Ramos (cell line): ENCODE results near the gene OBI1.

Experiments used
- in situ Hi-C: fragments of 300-500 bp; cut with MboI; formaldehyde crosslinking; loops from one replicate; pipeline ENCODE4 v1.14.3; 2022; ENCODE audit warnings: low sequenced_read_pairs; ENCODE audit not compliant: unreplicated experiment

OBI1 gene

GRCh38 chr13:78606471-78607408 is 52.2 kb downstream of the OBI1 start:
- in situ Hi-C loops = no loop called here

GRCh38 chr13:78604782-78605611 is 54.0 kb downstream of the OBI1 start:
- in situ Hi-C loops = no loop called here

GRCh38 chr13:78603240-78603957 is 55.6 kb downstream of the OBI1 start, which contains the start of gene POU4F1:
TSS of gene POU4F1 (minus strand) at chr13:78603552. CDS start at chr13:78603326, 226 bp downstream.
- in situ Hi-C loops = no loop called here

GRCh38 chr13:78602561-78603239 is 56.3 kb downstream of the OBI1 start:
- in situ Hi-C loops = no loop called here

- in situ Hi-C loops = no loop called here
Measured at GRCh38 chr13:78601874-78602560, 56.9 kb downstream of the OBI1 start.

GRCh38 chr13:78601124-78601873 is 57.7 kb downstream of the OBI1 start:
- in situ Hi-C loops = no loop called here

GRCh38 chr13:78600280-78600883 is 58.6 kb downstream of the OBI1 start:
- in situ Hi-C loops = no loop called here

GRCh38 chr13:78599645-78600279 is 59.2 kb downstream of the OBI1 start:
- in situ Hi-C loops = no loop called here

- in situ Hi-C loops = no loop called here
Measured at GRCh38 chr13:78598966-78599644, 59.9 kb downstream of the OBI1 start.

GRCh38 chr13:78598116-78598781 is 60.7 kb downstream of the OBI1 start:
- in situ Hi-C loops = no loop called here

GRCh38 chr13:78597602-78597932 is 61.4 kb downstream of the OBI1 start:
- in situ Hi-C loops = no loop called here

- in situ Hi-C loops = no loop called here
Measured at GRCh38 chr13:78596736-78597601, 62.0 kb downstream of the OBI1 start.

GRCh38 chr13:78596399-78596735 is 62.6 kb downstream of the OBI1 start:
- in situ Hi-C loops = no loop called here

- in situ Hi-C loops = no loop called here
Measured at GRCh38 chr13:78595495-78596398, 63.2 kb downstream of the OBI1 start.

- in situ Hi-C loops = no loop called here
Measured at GRCh38 chr13:78594456-78594975, 64.4 kb downstream of the OBI1 start.
